Coronary artery (tissue), 2 donors: ENCODE results near the gene EPHB1.

Experiments
- DNase-seq: peaks from one replicate; pipeline ENCODE4 v3.0.0-alpha.2; 2017; ENCODE audit warnings: low spot score
- H3K27ac ChIP-seq, 2 donors: fragments of 200-600 bp; sonication (generic); one replicate each; pipeline ENCODE4 v1.5.1; 2016 to 2019
- H3K4me3 ChIP-seq: fragments of 200-600 bp; sonication (generic); 2 replicates; pipeline ENCODE4 v1.5.1; 2016; ENCODE audit warnings: mild to moderate bottlenecking, moderate library complexity
- CTCF ChIP-seq: fragments of 200-600 bp; sonication (generic); IDR thresholded peaks from one replicate; pipeline ENCODE4 v1.5.1; 2019; ENCODE audit warnings: antibody characterized with exemption

The EPHB1 gene

GRCh38 chr3:135190658-135191057 is 395.6 kb downstream of the EPHB1 start:
- DNase-seq = no peak
- H3K27ac ChIP-seq = no peak overlapping the region
- no peak overlapping the region for H3K4me3 ChIP-seq
- no peak for TF ChIP-seq CTCF

- H3K27ac ChIP-seq = no peak overlapping the region
- no peak overlapping the region for H3K4me3 ChIP-seq
- no peak for DNase-seq
- no peak for TF ChIP-seq CTCF
These were observed 396.6 kb downstream of the EPHB1 start for GRCh38 chr3:135191708-135192107.

GRCh38 chr3:135192929-135193328 is 397.9 kb downstream of the EPHB1 start:
- TF ChIP-seq CTCF = no peak
- Histone ChIP-seq H3K27ac (no peak overlapping the region), H3K4me3 (no peak overlapping the region)
- no peak for DNase-seq

GRCh38 chr3:135197246-135197645 is 402.2 kb downstream of the EPHB1 start:
- Histone ChIP-seq H3K27ac (no peak overlapping the region), H3K4me3 (no peak overlapping the region)
- DNase-seq = no peak
- TF ChIP-seq CTCF = no peak

- no peak overlapping the region for H3K27ac ChIP-seq
- no peak overlapping the region for H3K4me3 ChIP-seq
- no peak for TF ChIP-seq CTCF
- DNase-seq = no peak
These were observed 402.8 kb downstream of the EPHB1 start for GRCh38 chr3:135197856-135198255.

- Histone ChIP-seq H3K27ac (no peak overlapping the region), H3K4me3 (no peak overlapping the region)
- no peak for TF ChIP-seq CTCF
- no peak for DNase-seq
These were observed 404.1 kb downstream of the EPHB1 start for GRCh38 chr3:135199137-135199536.

GRCh38 chr3:135203026-135203425 is 408.0 kb downstream of the EPHB1 start:
- DNase-seq = no peak
- no peak overlapping the region for H3K4me3 ChIP-seq
- no peak overlapping the region for H3K27ac ChIP-seq
- no peak for TF ChIP-seq CTCF
